Posterior vena cava (tissue), 2 donors: ENCODE data around the gene PCDHB10. TPM values are rescaled to one million over a fixed set of nuclear protein-coding genes. Genes with fewer than 3 reads are reported as not detected.
"Not testable (repeated sequence)": the region's sequence is repeated elsewhere in the genome, so short reads cannot be mapped to it uniquely, and the experiment has no call there.

Source experiments
- DNase-seq: peaks from one replicate; pipeline ENCODE4 v3.0.0-alpha.2; 2020; ENCODE audit warnings: low spot score
- intact Hi-C, 2 donors: fragments of 100-400 bp; cut with DNase I; formaldehyde crosslinking; loops; one replicate each; pipeline versions ENCODE4 v1.14.1 to v1.14.2; 2022 to 2023
- total RNA-seq, 2 donors: library from RNA; stranded (reverse); fragmentation: NEBNext Ultra II Directional; extraction: Animal tissue kit (Norgen Biotek cat#: 25700); gene quantifications; one replicate each; pipeline ENCODE4 v1.2.1, GENCODE V29; 2021
- donor health status: DM: yes; HTN: yes; CAD: no.
- donor health status: DM: yes; HTN: yes; CAD: no.

PCDHB10 gene
- total RNA-seq, 2 donors from 2014 or later, result 2.6 to 3.8 TPM

DNA sequence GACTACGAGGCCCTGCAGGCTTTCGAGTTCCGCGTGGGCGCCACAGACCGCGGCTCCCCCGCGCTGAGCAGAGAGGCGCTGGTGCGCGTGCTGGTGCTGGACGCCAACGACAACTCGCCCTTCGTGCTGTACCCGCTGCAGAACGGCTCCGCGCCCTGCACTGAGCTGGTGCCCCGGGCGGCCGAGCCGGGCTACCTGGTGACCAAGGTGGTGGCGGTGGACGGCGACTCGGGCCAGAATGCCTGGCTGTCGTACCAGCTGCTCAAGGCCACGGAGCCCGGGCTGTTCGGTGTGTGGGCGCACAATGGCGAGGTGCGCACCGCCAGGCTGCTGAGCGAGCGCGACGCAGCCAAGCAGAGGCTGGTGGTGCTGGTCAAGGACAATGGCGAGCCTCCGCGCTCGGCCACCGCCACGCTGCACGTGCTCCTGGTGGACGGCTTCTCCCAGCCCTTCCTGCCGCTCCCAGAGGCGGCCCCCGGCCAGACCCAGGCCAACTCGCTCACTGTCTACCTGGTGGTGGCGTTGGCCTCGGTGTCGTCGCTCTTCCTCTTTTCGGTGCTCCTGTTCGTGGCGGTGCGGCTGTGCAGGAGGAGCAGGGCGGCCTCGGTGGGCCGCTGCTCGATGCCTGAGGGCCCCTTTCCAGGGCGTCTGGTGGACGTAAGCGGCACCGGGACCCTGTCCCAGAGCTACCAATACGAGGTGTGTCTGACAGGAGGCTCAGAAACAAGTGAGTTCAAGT is 7.9 kb upstream of the PCDHB10 start:
- intact Hi-C loops, DNase-seq: not testable (repeated sequence)

DNA sequence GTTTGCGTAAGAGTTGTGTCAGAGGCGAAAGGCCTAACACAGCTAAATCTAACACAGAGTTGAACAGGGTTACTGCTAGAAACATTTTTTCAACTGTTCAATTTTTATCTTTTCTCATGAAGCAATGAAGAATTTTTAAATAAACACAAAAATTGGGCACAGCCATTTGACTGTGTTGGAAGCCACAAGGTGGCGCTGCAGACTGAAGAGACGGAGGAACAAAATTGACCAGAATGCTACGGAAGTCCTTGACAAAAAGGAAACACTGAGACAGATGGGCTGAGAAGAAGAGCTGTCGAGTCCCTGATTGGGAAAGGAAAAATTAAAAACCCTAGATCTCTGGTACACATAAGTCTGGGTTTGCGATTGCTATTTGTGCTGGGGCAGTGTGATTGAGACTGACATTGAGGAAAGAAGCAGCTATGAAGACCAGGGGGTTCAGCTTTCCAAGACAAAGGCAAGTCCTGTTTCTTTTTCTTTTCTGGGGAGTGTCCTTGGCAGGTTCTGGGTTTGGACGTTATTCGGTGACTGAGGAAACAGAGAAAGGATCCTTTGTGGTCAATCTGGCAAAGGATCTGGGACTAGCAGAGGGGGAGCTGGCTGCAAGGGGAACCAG is 5.1 kb upstream of the PCDHB10 start, which contains the start of gene PCDHB9:
PCDHB9 (plus strand) TSS at position 265 of the 616 bp plus-strand sequence; CDS start at position 423, 158 bp downstream.
- no peak for DNase-seq
- intact Hi-C loops, result no loop called here

DNA sequence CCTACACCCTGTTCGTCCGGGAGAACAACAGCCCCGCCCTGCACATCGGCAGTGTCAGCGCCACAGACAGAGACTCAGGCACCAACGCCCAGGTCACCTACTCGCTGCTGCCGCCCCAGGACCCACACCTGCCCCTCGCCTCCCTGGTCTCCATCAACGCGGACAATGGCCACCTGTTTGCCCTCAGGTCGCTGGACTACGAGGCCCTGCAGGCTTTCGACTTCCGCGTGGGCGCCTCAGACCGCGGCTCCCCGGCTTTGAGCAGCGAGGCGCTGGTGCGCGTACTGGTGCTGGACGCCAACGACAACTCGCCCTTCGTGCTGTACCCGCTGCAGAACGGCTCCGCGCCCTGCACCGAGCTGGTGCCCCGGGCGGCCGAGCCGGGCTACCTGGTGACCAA is 3.5 kb upstream of the PCDHB10 start:
- DNase-seq, intact Hi-C loops: not testable (repeated sequence)

DNA sequence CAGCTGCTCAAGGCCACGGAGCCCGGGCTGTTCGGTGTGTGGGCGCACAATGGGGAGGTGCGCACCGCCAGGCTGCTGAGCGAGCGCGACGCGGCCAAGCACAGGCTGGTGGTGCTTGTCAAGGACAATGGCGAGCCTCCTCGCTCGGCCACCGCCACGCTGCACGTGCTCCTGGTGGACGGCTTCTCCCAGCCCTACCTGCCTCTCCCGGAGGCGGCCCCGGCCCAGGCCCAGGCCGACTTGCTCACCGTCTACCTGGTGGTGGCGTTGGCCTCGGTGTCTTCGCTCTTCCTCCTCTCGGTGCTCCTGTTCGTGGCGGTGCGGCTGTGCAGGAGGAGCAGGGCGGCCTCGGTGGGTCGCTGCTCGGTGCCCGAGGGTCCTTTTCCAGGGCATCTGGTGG is 3.0 kb upstream of the PCDHB10 start:
- intact Hi-C loops, DNase-seq: not testable (repeated sequence)

DNA sequence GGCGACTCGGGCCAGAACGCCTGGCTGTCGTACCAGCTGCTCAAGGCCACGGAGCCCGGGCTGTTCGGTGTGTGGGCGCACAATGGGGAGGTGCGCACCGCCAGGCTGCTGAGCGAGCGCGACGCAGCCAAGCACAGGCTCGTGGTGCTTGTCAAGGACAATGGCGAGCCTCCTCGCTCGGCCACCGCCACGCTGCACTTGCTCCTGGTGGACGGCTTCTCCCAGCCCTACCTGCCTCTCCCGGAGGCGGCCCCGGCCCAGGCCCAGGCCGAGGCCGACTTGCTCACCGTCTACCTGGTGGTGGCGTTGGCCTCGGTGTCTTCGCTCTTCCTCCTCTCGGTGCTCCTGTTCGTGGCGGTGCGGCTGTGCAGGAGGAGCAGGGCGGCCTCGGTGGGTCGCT is 2.2 kb downstream of the PCDHB10 start:
- DNase-seq, intact Hi-C loops: not testable (repeated sequence)

DNA sequence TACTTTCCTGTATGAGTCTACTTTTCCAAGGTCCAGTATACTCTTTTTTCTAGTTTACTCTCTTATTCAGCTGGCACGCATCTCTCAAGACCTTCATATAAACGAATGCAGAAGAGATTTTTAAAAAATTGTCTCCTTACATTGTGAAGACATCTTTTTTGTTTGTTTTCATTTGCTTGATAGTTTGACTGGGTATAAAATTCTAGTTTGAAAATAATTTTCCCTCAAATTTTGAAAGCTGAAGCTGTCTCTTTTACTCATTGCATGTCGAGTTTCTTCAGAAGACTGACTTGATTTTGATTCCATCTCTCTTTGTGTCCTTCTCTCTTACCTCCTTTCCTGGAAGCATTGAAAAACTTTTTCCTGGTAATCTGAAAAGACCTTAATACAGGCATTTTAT is 4.2 kb downstream of the PCDHB10 start:
- intact Hi-C loops, result no loop called here
- no peak for DNase-seq

DNA sequence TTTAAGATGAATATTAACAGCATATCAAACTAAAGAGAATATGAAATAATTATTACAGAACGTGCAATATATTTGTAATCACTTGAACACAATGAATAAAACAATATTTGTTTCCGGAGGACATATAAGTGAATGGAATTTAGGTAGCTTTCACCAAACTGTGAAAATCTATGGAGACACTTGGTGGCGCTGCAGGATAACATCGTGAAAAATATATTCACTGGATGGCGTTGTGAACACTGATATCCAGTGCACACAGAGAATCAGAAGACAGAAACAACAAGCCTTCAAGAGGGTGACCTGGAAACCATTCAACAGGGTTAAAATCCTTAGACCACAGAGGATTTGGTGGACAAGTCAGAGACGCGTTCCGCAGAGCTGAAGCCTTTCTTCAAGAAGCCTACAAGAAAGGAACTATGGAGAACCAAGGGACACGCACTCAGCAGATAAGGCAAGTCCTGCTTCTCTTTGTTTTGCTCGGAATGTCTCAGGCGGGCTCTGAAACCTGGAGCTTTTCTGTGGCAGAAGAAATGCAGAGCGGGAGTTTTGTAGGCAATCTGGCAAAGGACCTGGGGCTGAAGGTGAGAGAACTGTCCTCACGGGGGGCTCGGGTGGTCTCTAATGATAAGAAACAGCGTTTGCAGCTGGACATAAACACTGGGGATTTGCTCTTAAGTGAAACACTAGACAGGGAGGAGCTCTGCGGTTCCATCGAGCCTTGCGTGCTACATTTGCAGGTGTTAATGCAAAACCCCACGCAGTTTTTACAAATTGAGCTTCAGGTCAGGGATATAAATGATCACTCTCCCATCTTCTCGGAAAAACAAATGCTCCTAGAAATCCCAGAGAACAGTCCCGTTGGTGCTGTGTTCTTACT is 7.4 kb downstream of the PCDHB10 start, which contains the start of gene PCDHB11:
PCDHB11 (plus strand) TSS at position 269 of the 877 bp plus-strand sequence; CDS start at position 417, 148 bp downstream.
- intact Hi-C loops, result no loop called here
- DNase-seq, result no peak

DNA sequence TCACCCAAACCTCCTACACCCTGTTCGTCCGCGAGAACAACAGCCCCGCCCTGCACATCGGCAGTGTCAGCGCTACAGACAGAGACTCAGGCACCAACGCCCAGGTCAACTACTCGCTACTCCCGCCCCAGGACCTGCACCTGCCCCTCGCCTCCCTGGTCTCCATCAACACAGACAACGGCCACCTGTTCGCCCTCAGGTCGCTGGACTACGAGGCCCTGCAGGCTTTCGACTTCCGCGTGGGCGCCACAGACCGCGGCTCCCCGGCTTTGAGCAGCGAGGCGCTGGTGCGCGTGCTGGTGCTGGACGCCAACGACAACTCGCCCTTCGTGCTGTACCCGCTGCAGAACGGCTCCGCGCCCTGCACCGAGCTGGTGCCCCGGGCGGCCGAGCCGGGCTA is 9.0 kb downstream of the PCDHB10 start:
- DNase-seq, intact Hi-C loops: not testable (repeated sequence)

DNA sequence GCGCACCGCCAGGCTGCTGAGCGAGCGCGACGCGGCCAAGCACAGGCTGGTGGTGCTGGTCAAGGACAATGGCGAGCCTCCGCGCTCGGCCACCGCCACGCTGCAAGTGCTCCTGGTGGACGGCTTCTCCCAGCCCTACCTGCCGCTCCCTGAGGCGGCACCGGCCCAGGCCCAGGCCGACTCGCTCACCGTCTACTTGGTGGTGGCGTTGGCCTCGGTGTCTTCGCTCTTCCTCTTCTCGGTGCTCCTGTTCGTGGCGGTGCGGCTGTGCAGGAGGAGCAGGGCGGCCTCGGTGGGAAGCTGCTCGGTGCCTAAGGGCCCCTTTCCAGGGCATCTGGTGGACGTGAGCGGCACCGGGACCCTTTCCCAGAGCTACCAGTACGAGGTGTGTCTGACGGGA is 9.5 kb downstream of the PCDHB10 start:
- DNase-seq, intact Hi-C loops: not testable (repeated sequence)

DNA sequence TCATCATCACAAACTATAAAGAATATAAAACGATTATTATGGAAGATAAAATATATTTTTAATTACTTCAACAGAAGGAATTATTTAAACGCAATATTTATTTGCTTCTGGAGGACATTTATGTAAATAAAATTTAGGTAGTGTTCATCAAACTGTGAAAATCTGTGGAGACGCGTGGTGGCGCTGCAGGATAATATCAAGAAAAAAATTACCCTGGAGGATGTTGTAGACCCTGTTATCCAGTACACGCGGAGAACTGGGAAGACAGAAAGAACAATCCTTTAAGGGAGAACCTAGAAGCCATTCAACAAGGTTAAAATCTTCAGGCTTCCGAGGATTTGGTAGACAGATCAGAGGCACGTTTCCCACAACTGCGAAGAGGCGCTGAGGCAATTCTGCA is 16.3 kb downstream of the PCDHB10 start, which contains the start of gene PCDHB12:
PCDHB12 (plus strand) TSS at position 242 of the 400 bp plus-strand sequence. CDS start 189 bp downstream, outside the sequence.
- intact Hi-C loops, result no loop called here
- DNase-seq, result no peak

DNA sequence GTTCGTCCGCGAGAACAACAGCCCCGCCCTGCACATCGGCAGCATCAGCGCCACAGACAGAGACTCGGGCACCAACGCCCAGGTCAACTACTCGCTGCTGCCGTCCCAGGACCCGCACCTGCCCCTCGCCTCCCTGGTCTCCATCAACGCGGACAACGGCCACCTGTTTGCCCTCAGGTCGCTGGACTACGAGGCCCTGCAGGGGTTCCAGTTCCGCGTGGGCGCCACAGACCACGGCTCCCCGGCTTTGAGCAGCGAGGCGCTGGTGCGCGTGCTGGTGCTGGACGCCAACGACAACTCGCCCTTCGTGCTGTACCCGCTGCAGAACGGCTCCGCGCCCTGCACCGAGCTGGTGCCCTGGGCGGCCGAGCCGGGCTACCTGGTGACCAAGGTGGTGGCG is 18.1 kb downstream of the PCDHB10 start:
- intact Hi-C loops, DNase-seq: not testable (repeated sequence)

DNA sequence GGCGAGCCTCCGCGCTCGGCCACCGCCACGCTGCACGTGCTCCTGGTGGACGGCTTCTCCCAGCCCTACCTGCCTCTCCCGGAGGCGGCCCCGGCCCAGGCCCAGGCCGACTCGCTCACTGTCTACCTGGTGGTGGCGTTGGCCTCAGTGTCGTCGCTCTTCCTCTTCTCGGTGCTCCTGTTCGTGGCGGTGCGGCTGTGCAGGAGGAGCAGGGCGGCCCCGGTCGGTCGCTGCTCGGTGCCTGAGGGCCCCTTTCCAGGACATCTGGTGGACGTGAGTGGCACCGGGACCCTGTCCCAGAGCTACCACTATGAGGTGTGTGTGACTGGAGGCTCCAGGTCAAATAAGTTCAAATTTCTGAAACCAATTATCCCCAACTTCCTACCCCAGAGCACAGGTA is 18.7 kb downstream of the PCDHB10 start:
- intact Hi-C loops, DNase-seq: not testable (repeated sequence)

DNA sequence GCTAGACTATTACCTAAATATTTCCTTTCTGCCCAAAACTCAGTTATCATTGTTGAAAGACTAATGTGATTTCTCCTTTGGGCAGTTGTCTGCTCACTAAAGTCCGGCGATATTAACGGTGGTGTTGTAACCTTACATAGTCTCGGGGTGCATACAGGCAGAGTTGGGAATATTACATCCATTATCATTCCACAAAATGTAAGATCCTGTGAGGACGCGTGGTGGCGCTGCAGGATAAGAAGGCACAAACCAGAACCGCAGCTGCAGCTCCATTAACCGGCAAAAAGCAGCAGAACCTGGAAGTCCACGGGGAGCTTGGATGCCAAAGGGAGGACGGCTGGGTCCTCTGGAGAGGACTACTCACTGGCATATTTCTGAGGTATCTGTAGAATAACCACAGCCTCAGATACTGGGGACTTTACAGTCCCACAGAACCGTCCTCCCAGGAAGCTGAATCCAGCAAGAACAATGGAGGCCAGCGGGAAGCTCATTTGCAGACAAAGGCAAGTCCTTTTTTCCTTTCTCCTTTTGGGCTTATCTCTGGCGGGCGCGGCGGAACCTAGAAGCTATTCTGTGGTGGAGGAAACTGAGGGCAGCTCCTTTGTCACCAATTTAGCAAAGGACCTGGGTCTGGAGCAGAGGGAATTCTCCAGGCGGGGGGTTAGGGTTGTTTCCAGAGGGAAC is 21.6 kb downstream of the PCDHB10 start, which contains the start of gene PCDHB13:
PCDHB13 (plus strand) TSS at position 264 of the 684 bp plus-strand sequence; CDS start at position 469, 205 bp downstream.
- intact Hi-C loops, DNase-seq: not testable (repeated sequence)

DNA sequence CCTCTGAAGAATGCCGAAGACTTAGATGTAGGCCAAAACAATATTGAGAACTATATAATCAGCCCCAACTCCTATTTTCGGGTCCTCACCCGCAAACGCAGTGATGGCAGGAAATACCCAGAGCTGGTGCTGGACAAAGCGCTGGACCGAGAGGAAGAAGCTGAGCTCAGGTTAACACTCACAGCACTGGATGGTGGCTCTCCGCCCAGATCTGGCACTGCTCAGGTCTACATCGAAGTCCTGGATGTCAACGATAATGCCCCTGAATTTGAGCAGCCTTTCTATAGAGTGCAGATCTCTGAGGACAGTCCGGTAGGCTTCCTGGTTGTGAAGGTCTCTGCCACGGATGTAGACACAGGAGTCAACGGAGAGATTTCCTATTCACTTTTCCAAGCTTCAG is 22.4 kb downstream of the PCDHB10 start:
- DNase-seq, intact Hi-C loops: not testable (repeated sequence)

DNA sequence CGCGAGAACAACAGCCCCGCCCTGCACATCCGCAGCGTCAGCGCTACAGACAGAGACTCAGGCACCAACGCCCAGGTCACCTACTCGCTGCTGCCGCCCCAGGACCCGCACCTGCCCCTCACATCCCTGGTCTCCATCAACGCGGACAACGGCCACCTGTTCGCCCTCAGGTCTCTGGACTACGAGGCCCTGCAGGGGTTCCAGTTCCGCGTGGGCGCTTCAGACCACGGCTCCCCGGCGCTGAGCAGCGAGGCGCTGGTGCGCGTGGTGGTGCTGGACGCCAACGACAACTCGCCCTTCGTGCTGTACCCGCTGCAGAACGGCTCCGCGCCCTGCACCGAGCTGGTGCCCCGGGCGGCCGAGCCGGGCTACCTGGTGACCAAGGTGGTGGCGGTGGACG is 23.4 kb downstream of the PCDHB10 start:
- intact Hi-C loops, DNase-seq: not testable (repeated sequence)

DNA sequence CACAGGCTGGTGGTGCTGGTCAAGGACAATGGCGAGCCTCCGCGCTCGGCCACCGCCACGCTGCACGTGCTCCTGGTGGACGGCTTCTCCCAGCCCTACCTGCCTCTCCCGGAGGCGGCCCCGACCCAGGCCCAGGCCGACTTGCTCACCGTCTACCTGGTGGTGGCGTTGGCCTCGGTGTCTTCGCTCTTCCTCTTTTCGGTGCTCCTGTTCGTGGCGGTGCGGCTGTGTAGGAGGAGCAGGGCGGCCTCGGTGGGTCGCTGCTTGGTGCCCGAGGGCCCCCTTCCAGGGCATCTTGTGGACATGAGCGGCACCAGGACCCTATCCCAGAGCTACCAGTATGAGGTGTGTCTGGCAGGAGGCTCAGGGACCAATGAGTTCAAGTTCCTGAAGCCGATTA is 23.9 kb downstream of the PCDHB10 start:
- DNase-seq, intact Hi-C loops: not testable (repeated sequence)

DNA sequence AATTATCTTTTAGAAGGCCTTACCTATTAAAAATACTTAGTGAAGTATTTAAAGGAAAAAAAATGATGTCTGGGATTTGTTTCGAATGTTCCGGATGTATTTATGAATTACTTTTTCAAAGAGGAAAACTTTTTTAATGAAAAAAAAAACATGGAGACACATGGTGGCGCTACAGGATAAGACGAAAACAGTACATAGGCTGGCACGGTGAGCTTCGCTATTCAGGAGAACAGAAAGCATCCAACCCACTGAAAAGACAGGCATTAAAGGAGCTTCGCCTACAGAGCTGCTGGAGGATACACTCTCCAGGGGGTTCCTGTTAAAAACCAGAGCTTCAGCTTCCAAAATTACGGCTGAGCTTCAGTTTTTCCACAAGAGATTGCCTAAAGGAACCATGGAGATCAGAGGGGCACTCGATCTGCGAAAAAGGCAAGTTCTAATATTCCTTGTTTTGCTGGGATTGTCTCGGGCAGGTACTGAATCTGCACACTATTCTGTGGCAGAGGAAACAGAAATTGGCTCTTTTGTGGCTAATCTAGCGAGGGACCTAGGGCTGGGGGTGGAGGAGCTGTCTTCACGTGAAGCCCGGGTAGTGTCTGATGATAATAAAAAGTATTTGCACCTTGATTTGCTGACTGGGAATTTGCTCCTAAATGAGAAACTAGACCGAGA is 31.1 kb downstream of the PCDHB10 start, which contains the start of gene PCDHB14:
PCDHB14 (plus strand) TSS at position 232 of the 672 bp plus-strand sequence; CDS start at position 395, 163 bp downstream.
- DNase-seq, result no peak
- intact Hi-C loops, result no loop called here

DNA sequence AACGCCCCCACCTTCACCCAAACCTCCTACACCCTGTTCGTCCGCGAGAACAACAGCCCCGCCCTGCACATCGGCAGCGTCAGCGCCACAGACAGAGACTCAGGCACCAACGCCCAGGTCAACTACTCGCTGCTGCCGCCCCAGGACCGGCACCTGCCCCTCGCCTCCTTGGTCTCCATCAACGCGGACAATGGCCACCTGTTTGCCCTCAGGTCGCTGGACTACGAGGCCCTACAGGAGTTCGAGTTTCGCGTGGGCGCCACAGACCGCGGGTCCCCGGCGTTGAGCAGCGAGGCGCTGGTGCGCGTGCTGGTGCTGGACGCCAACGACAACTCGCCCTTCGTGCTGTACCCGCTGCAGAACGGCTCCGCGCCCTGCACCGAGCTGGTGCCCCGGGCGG is 32.7 kb downstream of the PCDHB10 start:
- intact Hi-C loops, result not testable (repeated sequence)

More for the DNA sequence above, 32.7 kb downstream of the PCDHB10 start:
- DNase-seq, result not testable (repeated sequence)
